ENCODE results near the gene ADGRE1. TPM values are rescaled to one million over a fixed set of nuclear protein-coding genes. Genes with fewer than 3 reads are reported as not detected.

Gene ADGRE1
- total RNA-seq, 2 donors from 2014 or later = 0.15 to 0.85 TPM

DNA sequence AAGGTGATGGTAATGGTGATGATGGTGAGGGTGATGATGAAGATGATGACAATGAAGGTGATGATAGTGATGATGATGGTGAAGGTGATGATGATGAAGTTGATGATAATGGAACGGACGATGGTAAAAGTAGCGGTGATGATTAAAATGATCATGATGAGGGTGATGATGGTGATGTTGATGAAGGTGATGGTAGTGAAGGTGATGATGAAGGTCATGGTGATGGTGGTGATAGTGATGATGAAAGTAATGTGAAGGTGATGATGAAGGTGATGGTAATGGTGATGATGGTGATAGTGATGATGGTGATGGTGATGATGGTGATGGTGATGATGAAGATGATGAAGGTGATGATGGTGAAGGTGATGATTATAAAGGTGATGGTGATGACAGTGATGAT is 67.7 kb downstream of the ADGRE1 start:
- Histone ChIP-seq H3K36me3 (no peaks in the 10 kb centered on the region), H3K4me3 (no peak overlapping the region), H3K4me1 (no peaks in the 10 kb centered on the region), H3K27ac (no peak overlapping the region), H3K9me3 (no peaks in the 10 kb centered on the region), H3K27me3 (no peaks in the 10 kb centered on the region), H3K9ac (ENCODE audit: low read depth in 2 of 2, low read length in 2 of 2) (no peak overlapping the region)
- no peak for TF ChIP-seq CTCF (IDR thresholded peaks at IDR 0.05)
- intact Hi-C loops (cut with DNase I) = no loop called here
- no peak for DNase-seq

- H3K27me3 ChIP-seq = no peaks in the 10 kb centered on the region
- no peak for DNase-seq
- H3K27ac ChIP-seq = no peak overlapping the region
- no peaks in the 10 kb centered on the region for H3K36me3 ChIP-seq
- intact Hi-C loops (cut with DNase I) = no loop called here
- no peak for TF ChIP-seq CTCF (IDR thresholded peaks at IDR 0.05)
- no peaks in the 10 kb centered on the region for H3K9me3 ChIP-seq
- H3K4me1 ChIP-seq = no peaks in the 10 kb centered on the region
- no peak overlapping the region for H3K4me3 ChIP-seq
- H3K9ac ChIP-seq (ENCODE audit: low read depth in 2 of 2, low read length in 2 of 2) = no peak overlapping the region
Observed at GRCh38 chr19:6956573-6956972, 69.2 kb downstream of the ADGRE1 start.

GRCh38 chr19:6958791-6959190 is 71.4 kb downstream of the ADGRE1 start:
- no peaks in the 10 kb centered on the region for H3K36me3 ChIP-seq
- TF ChIP-seq CTCF (IDR thresholded peaks at IDR 0.05) = no peak

DNA sequence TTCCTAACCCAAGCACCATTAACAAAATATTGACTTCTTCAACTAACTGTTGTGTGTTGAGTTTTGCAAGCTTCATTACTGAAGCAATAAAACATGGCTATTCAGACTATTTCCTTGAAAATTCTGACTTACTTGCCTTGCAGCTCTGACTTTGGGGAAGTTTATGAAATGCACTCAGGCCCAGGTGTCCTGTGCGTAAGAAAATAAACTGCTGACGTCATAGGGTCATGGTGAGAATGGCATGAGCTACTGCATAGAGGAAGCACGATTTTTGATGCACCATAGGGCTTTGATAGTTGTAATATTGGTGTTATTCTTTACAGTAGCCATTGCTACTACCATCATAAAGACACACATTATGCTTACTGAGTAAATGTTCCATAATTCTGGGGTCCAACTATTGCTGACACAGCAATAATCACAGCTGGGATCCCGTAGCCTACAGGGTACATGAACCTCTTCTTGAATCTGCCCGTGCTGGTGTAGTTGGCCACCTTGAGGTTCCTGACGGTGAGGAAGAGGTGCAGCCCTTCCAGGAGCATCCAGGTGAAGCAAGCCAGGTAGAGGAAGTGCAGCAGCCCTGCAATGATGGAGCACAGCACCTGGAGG is 76.0 kb downstream of the ADGRE1 start:
- intact Hi-C loops (cut with DNase I) = no loop called here
- no peaks in the 10 kb centered on the region for H3K36me3 ChIP-seq
- no peak for TF ChIP-seq CTCF (IDR thresholded peaks at IDR 0.05)
- H3K4me1 ChIP-seq = no peaks in the 10 kb centered on the region
- no peak overlapping the region for H3K9ac ChIP-seq (ENCODE audit: low read depth in 2 of 2, low read length in 2 of 2)
- no peaks in the 10 kb centered on the region for H3K9me3 ChIP-seq
- H3K27ac ChIP-seq = no peak overlapping the region
- H3K27me3 ChIP-seq = no peaks in the 10 kb centered on the region
- H3K4me3 ChIP-seq = no peak overlapping the region
- no peak for DNase-seq

More at GRCh38 chr19:6958791-6959190, 71.4 kb downstream of the ADGRE1 start:
- Histone ChIP-seq H3K27ac (no peak overlapping the region), H3K27me3 (no peaks in the 10 kb centered on the region), H3K4me1 (no peaks in the 10 kb centered on the region), H3K4me3 (no peak overlapping the region), H3K9ac (ENCODE audit: low read depth in 2 of 2, low read length in 2 of 2) (no peak overlapping the region), H3K9me3 (no peaks in the 10 kb centered on the region)
- intact Hi-C loops (cut with DNase I) = no loop called here
- no peak for DNase-seq

- no peak for DNase-seq
- intact Hi-C loops (cut with DNase I) = no loop called here
- no peaks in the 10 kb centered on the region for H3K4me1 ChIP-seq
- H3K4me3 ChIP-seq = no peak overlapping the region
- H3K36me3 ChIP-seq = no peaks in the 10 kb centered on the region
- H3K9ac ChIP-seq (ENCODE audit: low read depth in 2 of 2, low read length in 2 of 2) = no peak overlapping the region
- no peaks in the 10 kb centered on the region for H3K27me3 ChIP-seq
- no peaks in the 10 kb centered on the region for H3K9me3 ChIP-seq
- no peak overlapping the region for H3K27ac ChIP-seq
- TF ChIP-seq CTCF (IDR thresholded peaks at IDR 0.05) = peak; percentile 45
Observed at GRCh38 chr19:6963937-6964336, 76.6 kb downstream of the ADGRE1 start.

Data from colonic mucosa (tissue), 4 donors.